HG03103 (cell line): ENCODE results near the gene IL1RN.

Experiments used
- ATAC-seq: cut with Tn5 transposase; IDR thresholded peaks from one replicate; pipeline ENCODE4 v1.9.1; 2021; ENCODE audit warnings: low read depth; ENCODE audit not compliant: unreplicated experiment

IL1RN gene

GRCh38 chr2:113102133-113102532 is 25.3 kb upstream of the IL1RN start:
- ATAC-seq, result no peak

GRCh38 chr2:113103277-113103676 is 24.1 kb upstream of the IL1RN start:
- ATAC-seq, result no peak

- ATAC-seq, result no peak
These were observed 23.3 kb upstream of the IL1RN start for GRCh38 chr2:113104054-113104611.

GRCh38 chr2:113105047-113105785 is 22.2 kb upstream of the IL1RN start:
- no peak for ATAC-seq

- ATAC-seq, result no peak
These were observed 16.3 kb upstream of the IL1RN start for GRCh38 chr2:113111121-113111520.

- no peak for ATAC-seq
These were observed 15.5 kb upstream of the IL1RN start for GRCh38 chr2:113111823-113112287.

- ATAC-seq, result no peak
These were observed 15.0 kb upstream of the IL1RN start for GRCh38 chr2:113112441-113112840.

GRCh38 chr2:113112871-113113270 is 14.5 kb upstream of the IL1RN start:
- ATAC-seq, result no peak

GRCh38 chr2:113113807-113114206 is 13.6 kb upstream of the IL1RN start:
- no peak for ATAC-seq

- no peak for ATAC-seq
These were observed 13.0 kb upstream of the IL1RN start for GRCh38 chr2:113114224-113114945.

- no peak for ATAC-seq
These were observed 12.4 kb upstream of the IL1RN start for GRCh38 chr2:113114996-113115395.

- ATAC-seq, result no peak
These were observed 11.1 kb upstream of the IL1RN start for GRCh38 chr2:113116100-113116958.

GRCh38 chr2:113117541-113118262 is 9.7 kb upstream of the IL1RN start:
- ATAC-seq, result no peak

GRCh38 chr2:113118263-113118657 is 9.1 kb upstream of the IL1RN start:
- ATAC-seq, result no peak

GRCh38 chr2:113119111-113119510 is 8.3 kb upstream of the IL1RN start:
- no peak for ATAC-seq

GRCh38 chr2:113120861-113121260 is 6.5 kb upstream of the IL1RN start:
- no peak for ATAC-seq

GRCh38 chr2:113122364-113122763 is 5.0 kb upstream of the IL1RN start:
- ATAC-seq, result no peak

- ATAC-seq, result no peak
These were observed 3.7 kb upstream of the IL1RN start for GRCh38 chr2:113123726-113124125.

- ATAC-seq, result peak; percentile 55
These were observed 3.0 kb upstream of the IL1RN start for GRCh38 chr2:113124181-113124961.
